DND-41 (cell line): ENCODE data around the gene DNAH8.

Source experiments
- CTCF ChIP-seq: IDR thresholded peaks from 2 replicates; pipeline ENCODE4 v1.5.1; 2012; ENCODE audit warnings: borderline replicate concordance, low read length, moderate library complexity, mild to moderate bottlenecking; ENCODE audit not compliant: poor library complexity, severe bottlenecking; ENCODE audit errors: extremely low read depth
- EZH2 ChIP-seq: IDR thresholded peaks from 3 replicates; pipeline ENCODE4 v1.6.1; 2012; ENCODE audit warnings: borderline replicate concordance, low read depth, mild to moderate bottlenecking, moderate library complexity, low read length, inconsistent platforms; ENCODE audit not compliant: severe bottlenecking

- TF ChIP-seq CTCF = no peak
- TF ChIP-seq EZH2 = no peak
Observed at GRCh38 chr6:39051399-39052122, 336.4 kb downstream of the DNAH8 start.
